Activated CD8-positive, alpha-beta memory T cell treated with anti-CD3 and anti-CD28 coated beads for 36 hours (primary cell): Measurements from ENCODE around the gene TBC1D3B. TPM values are rescaled to one million over a fixed set of nuclear protein-coding genes. Genes with fewer than 3 reads are reported as not detected.
"Not testable (repeated sequence)": the region's sequence is repeated elsewhere in the genome, so short reads cannot be mapped to it uniquely, and the experiment has no call there.

Experiments
- CTCF ChIA-PET: fragments of 350-600 bp; sonication (Branson Sonifier 250); formaldehyde crosslinking; loops from one replicate; lab custom pipeline; 2021; ENCODE audit warnings: antibody characterized with exemption; lab: Charles Lee
- POLR2A ChIA-PET: fragments of 350-600 bp; sonication (Branson Sonifier 250); formaldehyde crosslinking; loops from one replicate; lab custom pipeline; 2021; ENCODE audit warnings: antibody characterized with exemption; lab: Charles Lee
- total RNA-seq, 2 experiments: library from RNA; stranded (reverse); gene quantifications; one replicate each; pipeline ENCODE4 v1.2.3, GENCODE V29; 2021

The TBC1D3B gene
- total RNA-seq, 2 experiments from 2014 or later, result 3.2 to 3.3 TPM

DNA sequence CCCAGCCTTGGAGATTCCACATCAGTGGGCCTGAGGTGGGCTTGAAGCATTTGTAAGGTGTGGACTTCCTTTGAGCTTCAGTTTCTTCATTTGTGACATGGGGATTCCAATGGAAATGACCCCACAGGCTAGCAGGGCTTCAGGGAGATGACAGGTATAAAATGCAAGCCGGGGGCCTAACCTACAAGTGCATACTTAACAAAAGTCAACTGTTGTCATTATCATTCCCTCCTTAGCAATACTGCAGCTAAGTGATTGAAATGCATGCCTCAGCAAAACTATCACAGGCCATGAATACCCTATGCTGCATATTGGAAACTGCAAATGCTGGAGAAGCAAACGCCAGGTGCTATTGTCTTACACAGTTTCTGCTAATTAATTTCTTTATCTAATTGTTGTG, 53.0 kb downstream of the TBC1D3B start:
- POLR2A ChIA-PET, result no interaction called here
- CTCF ChIA-PET, result interaction anchor here (0.7 to 1.7 kb wide), 2 partner anchors 33 to 153 kb away, joined by 3 to 4 read pairs; no protein-coding TSS in a partner anchor

DNA sequence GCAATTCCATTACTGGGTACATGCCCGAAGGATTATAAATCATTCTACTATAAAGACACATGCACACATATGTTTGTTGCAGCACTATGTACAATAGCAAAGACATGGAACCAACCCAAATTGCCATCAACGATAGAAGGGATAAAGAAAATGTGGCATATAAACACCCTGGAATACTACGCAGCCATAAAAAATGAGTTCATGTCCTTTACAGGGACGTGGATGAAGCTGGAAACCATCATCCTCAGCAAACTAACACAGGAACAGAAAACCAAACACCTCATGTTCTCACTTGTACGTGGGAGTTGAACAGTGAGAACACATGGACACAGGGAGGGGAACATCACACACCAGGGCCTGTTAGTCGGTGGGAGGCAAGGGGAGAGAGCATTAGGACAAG, 55.3 kb downstream of the TBC1D3B start:
- POLR2A ChIA-PET, result not testable (repeated sequence)
- CTCF ChIA-PET, result interaction anchor here (1.0 kb wide), 1 partner anchor 14 kb away, joined by 3 read pairs; no protein-coding TSS in a partner anchor

DNA sequence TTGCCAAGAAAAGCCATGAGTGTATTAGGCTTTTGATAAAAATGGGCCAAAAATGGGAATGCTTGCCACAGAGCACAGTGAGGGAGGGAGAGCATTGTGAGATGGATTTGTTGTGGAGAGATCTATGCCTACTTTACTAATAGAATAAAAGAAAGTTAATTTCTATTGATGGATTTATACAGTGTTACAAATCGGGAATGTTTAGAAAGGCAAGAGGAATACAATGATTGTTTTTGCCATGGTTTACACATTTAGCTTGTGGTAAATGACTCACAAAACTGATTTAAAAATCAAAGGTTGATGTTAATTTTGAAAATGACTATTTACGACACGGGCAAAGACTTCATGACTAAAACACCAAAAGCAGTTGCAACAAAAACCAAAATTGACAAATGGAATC, 56.2 kb downstream of the TBC1D3B start:
- ChIA-PET CTCF (interaction anchor here (1.0 to 4.5 kb wide), 4 partner anchors 13 to 47 kb away, joined by 3 to 18 read pairs (median 10); partner anchors contain the start of gene CCL3), POLR2A (no interaction called here)

DNA sequence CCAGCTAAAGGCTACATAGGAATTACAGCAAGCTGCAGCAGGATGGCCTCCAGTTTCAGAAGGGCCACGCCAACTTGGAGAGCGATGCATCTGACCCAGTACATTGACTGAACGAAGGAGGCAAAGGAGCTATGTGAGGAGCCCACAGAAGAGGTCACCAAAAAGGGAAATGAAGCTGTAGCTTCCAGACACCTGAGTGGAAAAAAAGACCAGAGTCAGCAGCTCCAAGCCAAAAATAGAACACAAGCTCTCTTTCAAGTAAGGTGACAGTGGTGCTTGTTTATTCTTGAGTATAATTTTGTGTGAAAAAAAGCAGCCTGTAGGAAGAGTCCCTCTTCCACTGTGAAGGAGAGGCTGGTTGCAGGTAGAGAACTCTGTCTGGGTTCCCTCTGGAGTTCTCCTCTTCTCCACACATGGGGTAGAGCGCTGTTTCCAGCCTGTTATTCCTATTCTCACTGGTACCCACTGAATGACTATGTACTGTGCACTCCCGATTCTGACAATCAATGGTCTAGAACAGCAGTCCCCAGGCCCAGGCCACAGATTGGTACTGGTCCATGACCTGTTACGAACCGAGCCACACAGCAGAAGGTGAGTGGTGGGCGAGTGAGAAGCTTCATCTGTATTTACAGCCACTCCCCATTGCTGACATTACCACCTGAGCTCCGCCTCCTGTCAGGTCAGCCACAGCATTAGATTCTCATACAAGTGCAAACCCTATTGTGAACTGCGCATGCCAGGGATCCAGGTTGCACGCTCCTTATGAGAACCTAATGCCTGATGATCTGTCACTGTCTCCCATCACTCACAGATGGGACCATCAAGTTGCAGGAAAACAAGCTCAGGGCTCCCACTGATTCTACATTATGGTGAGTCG, 57.7 kb downstream of the TBC1D3B start:
- CTCF ChIA-PET, result interaction anchor here (0.9 to 4.5 kb wide), 4 partner anchors 15 to 46 kb away, joined by 3 to 18 read pairs (median 10); partner anchors contain the start of gene CCL3
- POLR2A ChIA-PET, result interaction anchor here (0.7 to 1.9 kb wide), 9 partner anchors 26 to 239 kb away, joined by 3 to 16 read pairs (median 3); partner anchors contain the start of genes CCL3 and CCL5

DNA sequence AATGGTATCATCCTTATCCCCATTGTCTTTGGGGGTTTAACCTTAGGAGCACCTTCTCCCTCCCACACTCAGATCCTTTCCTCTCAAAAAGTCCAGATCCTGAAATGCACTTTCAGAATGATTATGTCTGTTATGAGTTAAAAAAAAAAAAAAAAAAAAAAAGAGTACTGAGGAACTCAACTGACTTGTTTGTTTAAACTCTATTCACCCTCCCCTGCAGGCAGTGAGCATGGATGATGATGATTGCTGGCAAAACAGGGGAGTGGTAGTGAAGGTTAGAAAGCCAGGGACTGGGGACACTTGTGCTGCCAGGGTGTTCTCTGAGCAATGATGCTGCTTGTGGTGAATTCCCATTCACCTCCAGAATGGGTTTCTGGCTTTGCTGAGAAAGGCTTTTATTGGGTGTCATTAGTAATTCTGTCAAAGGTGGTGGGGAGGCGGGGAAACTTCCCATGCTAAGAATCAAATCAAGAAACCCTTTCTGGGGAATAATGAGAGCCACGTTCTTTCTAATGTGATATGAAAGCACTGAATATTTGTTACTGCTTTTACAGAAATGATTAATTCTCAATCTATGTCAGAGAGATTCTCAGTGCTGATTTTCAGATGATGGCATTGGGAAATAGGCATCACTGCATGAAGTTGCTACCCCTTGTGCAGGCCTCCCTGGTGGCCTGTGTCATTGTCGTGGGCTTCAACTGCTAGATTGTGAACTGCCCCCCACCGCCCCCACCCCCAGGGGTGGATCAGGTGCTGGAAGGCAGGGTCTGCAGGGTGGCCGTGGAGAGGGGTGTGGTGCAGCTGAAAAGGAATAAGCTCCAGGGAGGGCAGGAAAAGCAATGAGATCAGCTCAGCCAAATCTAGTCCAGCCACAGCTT, 58.7 kb downstream of the TBC1D3B start:
- CTCF ChIA-PET, result interaction anchor here (1.0 to 4.5 kb wide), 5 partner anchors 10 to 66 kb away, joined by 3 to 18 read pairs (median 7); partner anchors contain the start of gene CCL3
- POLR2A ChIA-PET, result interaction anchor here (0.8 to 1.9 kb wide), 4 partner anchors 14 to 45 kb away, joined by 3 to 16 read pairs (median 6); partner anchors contain the start of genes CCL3 and CCL4

Other genes starting within 250 kb of the TBC1D3B start
- gene RDM1, start 245.9 kb downstream of the TBC1D3B start, total RNA-seq, result 1 to 10 TPM; 3.2 to 3.9 TPM
- not detected for gene LYZL6, start 232.9 kb downstream of the TBC1D3B start, total RNA-seq
- not detected for gene CCL16, start 195.1 kb downstream of the TBC1D3B start, total RNA-seq
- not detected for gene CCL14, start 189.9 kb downstream of the TBC1D3B start, total RNA-seq
- gene CCL15, start 175.1 kb downstream of the TBC1D3B start, total RNA-seq, result not detected
- gene CCL23, start 158.7 kb downstream of the TBC1D3B start, total RNA-seq, result under 1 TPM; 0.36 to 0.42 TPM
- under 1 TPM; 0.36 to 0.61 TPM for gene CCL18, start 112.4 kb downstream of the TBC1D3B start, total RNA-seq
- gene CCL3, start 86.5 kb downstream of the TBC1D3B start, total RNA-seq, result 1,000 to 10,000 TPM; 1,540 to 1,562 TPM
- 1,000 to 10,000 TPM; 2,428 to 2,431 TPM for gene CCL4, start 72.8 kb downstream of the TBC1D3B start, total RNA-seq
- 100 to 1,000 TPM; 238 to 245 TPM for gene CCL3L1, start 20.1 kb upstream of the TBC1D3B start, total RNA-seq
- 100 to 1,000 TPM; 831 TPM for gene CCL4L2, start 34.4 kb upstream of the TBC1D3B start, total RNA-seq
- gene TBC1D3I, start 87.9 kb upstream of the TBC1D3B start, total RNA-seq, result under 1 TPM; 0.36 to 0.44 TPM
- gene TBC1D3G, start 147.2 kb upstream of the TBC1D3B start, total RNA-seq, result not detected
- gene TBC1D3H, start 211.8 kb upstream of the TBC1D3B start, total RNA-seq, result 1 to 10 TPM in 1 of 2 experiments, under 1 TPM in 1; 0.84 to 1.0 TPM